ENCODE results near the gene CD300H. TPM values are rescaled to one million over a fixed set of nuclear protein-coding genes. Genes with fewer than 3 reads are reported as not detected.

CD300H gene
- total RNA-seq, 2 experiments from 2014 or later, result not detected

DNA sequence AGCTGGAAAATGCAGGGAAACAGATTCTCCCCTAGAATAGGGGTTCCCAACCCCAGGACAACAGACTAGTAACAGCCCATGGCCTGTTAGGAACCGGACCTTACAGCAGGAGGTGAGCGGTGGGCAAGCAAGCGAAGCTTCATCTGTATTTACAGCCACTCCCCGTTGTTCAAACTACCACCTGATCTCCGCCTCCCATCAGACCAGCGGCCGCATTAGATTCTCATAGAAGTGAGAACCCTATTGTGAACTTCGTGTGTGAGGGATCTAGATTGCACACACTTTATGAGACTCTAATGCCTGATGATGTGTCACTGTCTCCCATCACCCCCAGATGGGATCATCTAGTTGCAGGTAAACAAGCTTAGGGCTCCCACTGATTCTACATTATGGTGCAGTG, 39.6 kb downstream of the CD300H start:
- Mint-ChIP-seq H3K4me3 (no peak overlapping the region), H3K27me3 (peaks cover 35% of the 10 kb centered on the region), H3K36me3 (ENCODE audit: low read depth) (no peaks in the 10 kb centered on the region), H3K27ac (no peak overlapping the region), H3K4me1 (ENCODE audit: low read depth) (peaks cover 5% of the 10 kb centered on the region), H3K9me3 (peaks cover 5% of the 10 kb centered on the region)
- intact Hi-C loops (cut with micrococcal nuclease), result no loop called here
- TF ChIP-seq CTCF (IDR thresholded peaks at IDR 0.05), result no peak
- DNase-seq (no peak), ATAC-seq (no peak)
- ChIA-PET POLR2A (no interaction called here), CTCF (interaction anchor here (2.3 kb wide), 1 partner anchor 39 kb away, joined by 6 read pairs; the partner anchor contains the start of gene CD300H)

DNA sequence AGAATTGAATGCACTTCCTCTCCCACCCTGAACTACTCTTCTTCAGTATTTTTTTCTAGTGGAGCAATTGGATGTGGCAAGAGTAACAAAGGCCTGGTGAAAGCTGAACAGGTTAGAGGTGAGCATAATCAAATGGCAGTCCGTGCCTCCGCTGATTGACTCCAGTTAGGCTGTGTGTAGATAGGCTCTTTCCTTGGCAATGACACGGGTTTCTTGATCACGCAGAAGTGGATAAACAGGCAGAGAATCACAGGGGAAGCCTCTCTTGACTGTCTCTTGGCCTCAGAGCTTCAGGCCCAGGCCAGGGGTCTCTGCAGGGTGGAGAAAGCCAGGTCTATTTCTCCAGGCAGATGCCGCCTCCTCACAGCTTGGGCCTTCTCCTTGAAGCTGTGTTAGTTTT, 40.2 kb downstream of the CD300H start:
- peaks cover 5% of the 10 kb centered on the region for H3K9me3 Mint-ChIP-seq
- no peak overlapping the region for H3K27ac Mint-ChIP-seq
- no peak for TF ChIP-seq CTCF (IDR thresholded peaks at IDR 0.05)
- H3K4me1 Mint-ChIP-seq (ENCODE audit: low read depth), result peaks cover 1% of the 10 kb centered on the region
- no peaks in the 10 kb centered on the region for H3K36me3 Mint-ChIP-seq (ENCODE audit: low read depth)
- H3K27me3 Mint-ChIP-seq, result peaks cover 28% of the 10 kb centered on the region
- POLR2A ChIA-PET, result interaction anchor here (1.2 kb wide), 1 partner anchor 16 kb away, joined by 3 read pairs; no protein-coding TSS in a partner anchor
- intact Hi-C loops (cut with micrococcal nuclease), result no loop called here
- CTCF ChIA-PET, result interaction anchor here (0.8 to 2.3 kb wide), 2 partner anchors 40 to 88 kb away, joined by 3 to 6 read pairs; partner anchors contain the start of gene CD300H
- no peak for DNase-seq
- ATAC-seq, result no peak
- H3K4me3 Mint-ChIP-seq, result no peak overlapping the region

GRCh38 chr17:74526681-74527080, 40.6 kb downstream of the CD300H start:
- Mint-ChIP-seq H3K27me3 (peaks cover 27% of the 10 kb centered on the region), H3K4me1 (ENCODE audit: low read depth) (no peaks in the 10 kb centered on the region), H3K36me3 (ENCODE audit: low read depth) (no peaks in the 10 kb centered on the region), H3K4me3 (no peak overlapping the region), H3K27ac (no peak overlapping the region), H3K9me3 (peaks cover 5% of the 10 kb centered on the region)
- TF ChIP-seq CTCF (IDR thresholded peaks at IDR 0.05), result no peak
- ATAC-seq, result no peak
- intact Hi-C loops (cut with micrococcal nuclease), result no loop called here
- DNase-seq, result no peak
- ChIA-PET CTCF (interaction anchor here (0.7 to 1.2 kb wide), 4 partner anchors 34 to 158 kb away, joined by 3 to 4 read pairs (median 4); no protein-coding TSS in a partner anchor), POLR2A (interaction anchor here (1.2 kb wide), 1 partner anchor 15 kb away, joined by 3 read pairs; no protein-coding TSS in a partner anchor)

- H3K27ac Mint-ChIP-seq, result no peak overlapping the region
- ChIA-PET CTCF (interaction anchor here (0.8 to 1.3 kb wide), 3 partner anchors 40 to 157 kb away, joined by 3 to 4 read pairs (median 4); no protein-coding TSS in a partner anchor), POLR2A (no interaction called here)
- no peak for DNase-seq
- no peak overlapping the region for H3K4me3 Mint-ChIP-seq
- no peak for TF ChIP-seq CTCF (IDR thresholded peaks at IDR 0.05)
- peaks cover 32% of the 10 kb centered on the region for H3K27me3 Mint-ChIP-seq
- peaks cover 6% of the 10 kb centered on the region for H3K9me3 Mint-ChIP-seq
- intact Hi-C loops (cut with micrococcal nuclease), result no loop called here
- no peak for ATAC-seq
- H3K36me3 Mint-ChIP-seq (ENCODE audit: low read depth), result no peaks in the 10 kb centered on the region
- peaks cover 4% of the 10 kb centered on the region for H3K4me1 Mint-ChIP-seq (ENCODE audit: low read depth)
Measured at GRCh38 chr17:74525781-74526288, 41.5 kb downstream of the CD300H start.

GRCh38 chr17:74525465-74525725, 41.9 kb downstream of the CD300H start:
- Mint-ChIP-seq H3K9me3 (peaks cover 7% of the 10 kb centered on the region), H3K27ac (no peak overlapping the region), H3K4me3 (no peak overlapping the region), H3K4me1 (ENCODE audit: low read depth) (peaks cover 6% of the 10 kb centered on the region), H3K36me3 (ENCODE audit: low read depth) (no peaks in the 10 kb centered on the region), H3K27me3 (peaks cover 31% of the 10 kb centered on the region)
- TF ChIP-seq CTCF (IDR thresholded peaks at IDR 0.05), result no peak
- ChIA-PET CTCF (interaction anchor here (1.2 to 1.3 kb wide), 2 partner anchors 40 to 157 kb away, joined by 3 to 4 read pairs; no protein-coding TSS in a partner anchor), POLR2A (no interaction called here)
- no peak for ATAC-seq
- intact Hi-C loops (cut with micrococcal nuclease), result no loop called here
- no peak for DNase-seq
